Measurements from ENCODE around the gene GANC. TPM values are rescaled to one million over a fixed set of nuclear protein-coding genes. Genes with fewer than 3 reads are reported as not detected.

The GANC gene
- total and polyA plus RNA-seq, 2 donors from 2014 or later = 11.3 to 40.4 TPM

DNA sequence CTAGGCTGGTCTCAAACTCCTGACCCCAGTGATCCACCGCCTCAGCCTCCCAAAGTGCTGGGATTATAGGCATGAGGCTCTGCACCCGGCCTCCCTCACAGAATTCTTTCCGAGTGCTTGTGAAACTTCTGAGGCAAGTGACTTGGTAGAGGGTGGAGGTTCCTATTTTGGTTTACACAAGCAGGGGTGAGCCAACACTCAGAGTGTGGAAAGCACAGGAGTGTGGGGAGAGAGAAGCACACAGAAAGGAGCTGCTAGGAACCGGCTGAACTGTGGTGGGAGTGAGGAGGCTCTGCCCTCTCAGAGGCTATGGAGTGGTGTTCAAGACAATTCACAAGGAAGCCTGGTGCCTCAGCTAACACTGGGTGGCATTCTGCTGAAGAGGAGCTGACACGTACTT lies 94.0 kb downstream of the GANC start:
- no peak for DNase-seq
- no peaks in the 10 kb centered on the region for H3K36me3 ChIP-seq (ENCODE audit: control insufficient read depth in 2 of 3, insufficient read depth in 3 of 3, low read length in 3 of 3)
- H3K9me3 ChIP-seq (ENCODE audit: control insufficient read depth in 2 of 3, insufficient read depth in 1 of 3, low read length in 3 of 3) = no peaks in the 10 kb centered on the region
- no peak overlapping the region for H3K9ac ChIP-seq (ENCODE audit: low read length in 3 of 3)
- H3K27ac ChIP-seq (ENCODE audit: low read depth in 2 of 2, low read length in 2 of 2) = no peak overlapping the region
- no peak for FAIRE-seq
- intact Hi-C loops (cut with DNase I) = no loop called here
- TF ChIP-seq, protein P1, sequence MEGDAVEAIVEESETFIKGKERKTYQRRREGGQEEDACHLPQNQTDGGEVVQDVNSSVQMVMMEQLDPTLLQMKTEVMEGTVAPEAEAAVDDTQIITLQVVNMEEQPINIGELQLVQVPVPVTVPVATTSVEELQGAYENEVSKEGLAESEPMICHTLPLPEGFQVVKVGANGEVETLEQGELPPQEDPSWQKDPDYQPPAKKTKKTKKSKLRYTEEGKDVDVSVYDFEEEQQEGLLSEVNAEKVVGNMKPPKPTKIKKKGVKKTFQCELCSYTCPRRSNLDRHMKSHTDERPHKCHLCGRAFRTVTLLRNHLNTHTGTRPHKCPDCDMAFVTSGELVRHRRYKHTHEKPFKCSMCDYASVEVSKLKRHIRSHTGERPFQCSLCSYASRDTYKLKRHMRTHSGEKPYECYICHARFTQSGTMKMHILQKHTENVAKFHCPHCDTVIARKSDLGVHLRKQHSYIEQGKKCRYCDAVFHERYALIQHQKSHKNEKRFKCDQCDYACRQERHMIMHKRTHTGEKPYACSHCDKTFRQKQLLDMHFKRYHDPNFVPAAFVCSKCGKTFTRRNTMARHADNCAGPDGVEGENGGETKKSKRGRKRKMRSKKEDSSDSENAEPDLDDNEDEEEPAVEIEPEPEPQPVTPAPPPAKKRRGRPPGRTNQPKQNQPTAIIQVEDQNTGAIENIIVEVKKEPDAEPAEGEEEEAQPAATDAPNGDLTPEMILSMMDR (IDR thresholded peaks at IDR 0.05; ENCODE audit: borderline replicate concordance, extremely low read depth, insufficient read depth) = no peak
- H3K4me3 ChIP-seq (ENCODE audit: low read length in 3 of 3) = no peak overlapping the region
- no peaks in the 10 kb centered on the region for H3K27me3 ChIP-seq (ENCODE audit: control insufficient read depth, insufficient read depth, low read length)
- no peaks in the 10 kb centered on the region for H3K4me1 ChIP-seq (ENCODE audit: control insufficient read depth in 2 of 3, insufficient read depth in 2 of 3, low read depth in 1 of 3, low read length in 3 of 3)

GRCh38 chr15:42368096-42368495 lies 95.1 kb downstream of the GANC start:
- Histone ChIP-seq H3K9me3 (ENCODE audit: control insufficient read depth in 2 of 3, insufficient read depth in 1 of 3, low read length in 3 of 3) (no peaks in the 10 kb centered on the region), H3K4me1 (ENCODE audit: control insufficient read depth in 2 of 3, insufficient read depth in 2 of 3, low read depth in 1 of 3, low read length in 3 of 3) (no peaks in the 10 kb centered on the region), H3K9ac (ENCODE audit: low read length in 3 of 3) (no peak overlapping the region), H3K27ac (ENCODE audit: low read depth in 2 of 2, low read length in 2 of 2) (no peak overlapping the region), H3K27me3 (ENCODE audit: control insufficient read depth, insufficient read depth, low read length) (no peaks in the 10 kb centered on the region), H3K36me3 (ENCODE audit: control insufficient read depth in 2 of 3, insufficient read depth in 3 of 3, low read length in 3 of 3) (no peaks in the 10 kb centered on the region), H3K4me3 (ENCODE audit: low read length in 3 of 3) (no peak overlapping the region)
- FAIRE-seq = no peak
- no peak for DNase-seq
- intact Hi-C loops (cut with DNase I) = no loop called here
- TF ChIP-seq, protein P1 (IDR thresholded peaks at IDR 0.05; ENCODE audit: borderline replicate concordance, extremely low read depth, insufficient read depth) = no peak

DNA sequence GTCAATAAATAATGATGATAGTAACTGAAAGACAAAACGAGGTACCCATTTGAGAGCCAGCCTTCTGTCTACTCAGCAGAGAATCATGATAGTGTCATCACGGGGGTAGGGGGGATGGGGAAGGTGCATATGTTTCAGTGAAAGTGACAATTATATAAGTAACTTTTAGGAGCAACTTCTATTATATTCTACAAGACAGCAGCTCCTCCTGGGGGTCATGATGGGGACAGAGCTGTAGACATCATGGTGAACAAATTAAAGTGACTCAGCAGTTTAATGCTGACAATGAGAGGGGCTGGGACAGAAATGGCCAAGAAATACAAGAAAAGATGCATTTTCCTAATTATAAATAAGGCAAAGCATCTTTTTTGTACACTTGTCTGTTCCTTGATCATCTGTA lies 98.1 kb downstream of the GANC start:
- Histone ChIP-seq H3K4me1 (ENCODE audit: control insufficient read depth in 2 of 3, insufficient read depth in 2 of 3, low read depth in 1 of 3, low read length in 3 of 3) (no peaks in the 10 kb centered on the region), H3K36me3 (ENCODE audit: control insufficient read depth in 2 of 3, insufficient read depth in 3 of 3, low read length in 3 of 3) (no peaks in the 10 kb centered on the region), H3K27ac (ENCODE audit: low read depth in 2 of 2, low read length in 2 of 2) (no peak overlapping the region), H3K9ac (ENCODE audit: low read length in 3 of 3) (no peak overlapping the region), H3K9me3 (ENCODE audit: control insufficient read depth in 2 of 3, insufficient read depth in 1 of 3, low read length in 3 of 3) (no peaks in the 10 kb centered on the region), H3K4me3 (ENCODE audit: low read length in 3 of 3) (no peak overlapping the region), H3K27me3 (ENCODE audit: control insufficient read depth, insufficient read depth, low read length) (no peaks in the 10 kb centered on the region)
- FAIRE-seq (no peak), DNase-seq (no peak)
- intact Hi-C loops (cut with DNase I) = no loop called here
- TF ChIP-seq, protein P1 (IDR thresholded peaks at IDR 0.05; ENCODE audit: borderline replicate concordance, extremely low read depth, insufficient read depth) = no peak

- no peak for DNase-seq
- no peaks in the 10 kb centered on the region for H3K4me1 ChIP-seq (ENCODE audit: control insufficient read depth in 2 of 3, insufficient read depth in 2 of 3, low read depth in 1 of 3, low read length in 3 of 3)
- TF ChIP-seq, protein P1 (IDR thresholded peaks at IDR 0.05; ENCODE audit: borderline replicate concordance, extremely low read depth, insufficient read depth) = no peak
- no peak overlapping the region for H3K4me3 ChIP-seq (ENCODE audit: low read length in 3 of 3)
- peaks cover 0 to 7% (median 0%) of the 10 kb centered on the region in 3 donors for H3K9me3 ChIP-seq (ENCODE audit: control insufficient read depth in 2 of 3, insufficient read depth in 1 of 3, low read length in 3 of 3)
- H3K27ac ChIP-seq (ENCODE audit: low read depth in 2 of 2, low read length in 2 of 2) = no peak overlapping the region
- intact Hi-C loops (cut with DNase I) = no loop called here
- H3K36me3 ChIP-seq (ENCODE audit: control insufficient read depth in 2 of 3, insufficient read depth in 3 of 3, low read length in 3 of 3) = peaks cover 0 to 3% (median 0%) of the 10 kb centered on the region in 3 donors
- H3K9ac ChIP-seq (ENCODE audit: low read length in 3 of 3) = no peak overlapping the region
- no peak for FAIRE-seq
- H3K27me3 ChIP-seq (ENCODE audit: control insufficient read depth, insufficient read depth, low read length) = no peaks in the 10 kb centered on the region
Measured at GRCh38 chr15:42373274-42373673, 100.3 kb downstream of the GANC start.

Measured in kidney (tissue), 14 donors.